ENCODE measurements around the gene ITIH3.

- TF ChIP-seq LEF1 (IDR thresholded peaks at IDR 0.05; ENCODE audit: borderline replicate concordance) (no peak), CTBP1 (IDR thresholded peaks at IDR 0.05; ENCODE audit: borderline replicate concordance) (no peak), FOXM1 (IDR thresholded peaks at IDR 0.05; ENCODE audit: borderline replicate concordance) (no peak), BHLHE40 (IDR thresholded peaks at IDR 0.05; ENCODE audit: borderline replicate concordance) (no peak), FOXK2 (IDR thresholded peaks at IDR 0.05) (no peak)
Observed at GRCh38 chr3:52843108-52843865, 48.7 kb downstream of the ITIH3 start.

All from HEK293T (cell line).